HG02884 (cell line): ENCODE data around the gene TTC36.
"Not testable (repeated sequence)": the region's sequence is repeated elsewhere in the genome, so short reads cannot be mapped to it uniquely, and the experiment has no call there.

Source experiments
- ATAC-seq: cut with Tn5 transposase; IDR thresholded peaks from one replicate; pipeline ENCODE4 v1.9.1; 2021; ENCODE audit warnings: mild to moderate bottlenecking, moderate library complexity; ENCODE audit not compliant: unreplicated experiment

Gene TTC36

GRCh38 chr11:118574636-118575035 is 47.4 kb downstream of the TTC36 start:
- ATAC-seq: no peak

DNA sequence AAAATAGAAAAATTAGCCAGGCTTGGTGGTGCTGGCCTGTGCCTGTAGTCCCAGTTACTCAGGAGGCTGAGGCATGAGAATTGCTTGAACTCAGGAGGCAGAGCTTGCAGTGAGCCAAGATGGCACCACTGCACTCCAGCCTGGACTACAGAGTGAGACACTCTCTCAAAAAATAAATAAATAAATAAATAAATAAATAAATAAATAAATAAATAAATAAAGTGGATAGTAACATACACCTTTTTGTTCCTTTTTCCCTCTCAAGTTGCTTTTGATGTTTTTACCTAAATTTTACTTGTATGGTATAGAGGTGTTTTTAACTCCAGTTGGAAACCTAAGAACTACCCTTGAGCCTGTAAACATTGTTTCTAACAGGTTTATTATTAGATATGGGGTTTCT is 50.7 kb downstream of the TTC36 start:
- not testable (repeated sequence) for ATAC-seq
